Cortex of kidney (tissue), 1 donor: ENCODE results near the gene PTPRU.

Source experiments
- DNase-seq: peaks from one replicate; lab custom pipeline; 2025; lab: John Stamatoyannopoulos, UW

PTPRU gene

GRCh38 chr1:29235955-29236711 lies at the start of gene PTPRU:
TSS of gene PTPRU (plus strand) at chr1:29236522. CDS start at chr1:29236645, 123 bp downstream.
- no peak for DNase-seq

GRCh38 chr1:29186707-29187106 lies 49.6 kb upstream of the PTPRU start:
- no peak for DNase-seq

GRCh38 chr1:29190718-29191117 lies 45.6 kb upstream of the PTPRU start:
- DNase-seq, result no peak

- DNase-seq, result no peak
Measured at GRCh38 chr1:29193879-29194455, 42.4 kb upstream of the PTPRU start.

- no peak for DNase-seq
Measured at GRCh38 chr1:29195881-29196291, 40.4 kb upstream of the PTPRU start.

GRCh38 chr1:29196863-29197589 lies 39.3 kb upstream of the PTPRU start:
- DNase-seq, result no peak

- no peak for DNase-seq
Measured at GRCh38 chr1:29197590-29197924, 38.8 kb upstream of the PTPRU start.

GRCh38 chr1:29197993-29198392 lies 38.3 kb upstream of the PTPRU start:
- DNase-seq, result no peak

GRCh38 chr1:29200906-29201594 lies 35.3 kb upstream of the PTPRU start:
- no peak for DNase-seq

GRCh38 chr1:29201595-29202051 lies 34.7 kb upstream of the PTPRU start:
- no peak for DNase-seq

- DNase-seq, result no peak
Measured at GRCh38 chr1:29202053-29202452, 34.3 kb upstream of the PTPRU start.

GRCh38 chr1:29202584-29203340 lies 33.6 kb upstream of the PTPRU start:
- DNase-seq, result no peak

GRCh38 chr1:29208442-29208841 lies 27.9 kb upstream of the PTPRU start:
- DNase-seq, result no peak

- no peak for DNase-seq
Measured at GRCh38 chr1:29209173-29209572, 27.1 kb upstream of the PTPRU start.

GRCh38 chr1:29210278-29211085 lies 25.8 kb upstream of the PTPRU start:
- no peak for DNase-seq

GRCh38 chr1:29211086-29212030 lies 25.0 kb upstream of the PTPRU start:
- no peak for DNase-seq

- DNase-seq, result no peak
Measured at GRCh38 chr1:29213055-29213454, 23.3 kb upstream of the PTPRU start.

GRCh38 chr1:29217633-29218032 lies 18.7 kb upstream of the PTPRU start:
- DNase-seq, result no peak

- DNase-seq, result no peak
Measured at GRCh38 chr1:29218223-29218622, 18.1 kb upstream of the PTPRU start.

- DNase-seq, result no peak
Measured at GRCh38 chr1:29221296-29221695, 15.0 kb upstream of the PTPRU start.
